Inflammatory macrophage treated with lipopolysaccharide for 1 hour (primary cell): ENCODE measurements around the gene OR2S2.
"Not testable (repeated sequence)": the region's sequence is repeated elsewhere in the genome, so short reads cannot be mapped to it uniquely, and the experiment has no call there.

Source experiments
- DNase-seq, 2 donors: peaks; one replicate each; pipeline ENCODE4 v3.0.0-alpha.2; 2020 to 2022

OR2S2 gene

GRCh38 chr9:35962126-35962906, 4.4 kb upstream of the OR2S2 start:
- no peak for DNase-seq

GRCh38 chr9:35960039-35960655, 2.2 kb upstream of the OR2S2 start:
- DNase-seq = no peak

- no peak for DNase-seq
Observed at GRCh38 chr9:35956651-35957050, 1.3 kb downstream of the OR2S2 start.

GRCh38 chr9:35954942-35955546, 2.9 kb downstream of the OR2S2 start:
- DNase-seq = peak; percentile 47 to 79

- DNase-seq = no peak
Observed at GRCh38 chr9:35952526-35953191, 5.3 kb downstream of the OR2S2 start.

GRCh38 chr9:35951736-35952135, 6.2 kb downstream of the OR2S2 start:
- DNase-seq = no peak

- no peak for DNase-seq
Observed at GRCh38 chr9:35948901-35949318, 9.0 kb downstream of the OR2S2 start.

GRCh38 chr9:35948451-35948850, 9.5 kb downstream of the OR2S2 start:
- DNase-seq = no peak

- peak; percentile 53 to 69 for DNase-seq
Observed at GRCh38 chr9:35945341-35946018, 12.5 kb downstream of the OR2S2 start.

GRCh38 chr9:35944841-35945240, 13.1 kb downstream of the OR2S2 start:
- no peak for DNase-seq

- no peak for DNase-seq
Observed at GRCh38 chr9:35944173-35944572, 13.8 kb downstream of the OR2S2 start.

GRCh38 chr9:35942286-35942685, 15.7 kb downstream of the OR2S2 start:
- DNase-seq = no peak

GRCh38 chr9:35940458-35941407, 17.2 kb downstream of the OR2S2 start:
- no peak for DNase-seq

GRCh38 chr9:35939679-35940250, 18.2 kb downstream of the OR2S2 start:
- no peak for DNase-seq

- DNase-seq = no peak
Observed at GRCh38 chr9:35938474-35939356, 19.2 kb downstream of the OR2S2 start.

GRCh38 chr9:35937227-35937626, 20.7 kb downstream of the OR2S2 start:
- no peak for DNase-seq

- no peak for DNase-seq
Observed at GRCh38 chr9:35935755-35936509, 22.0 kb downstream of the OR2S2 start.

GRCh38 chr9:35935261-35935660, 22.7 kb downstream of the OR2S2 start:
- no peak for DNase-seq

- DNase-seq = not testable (repeated sequence)
Observed at GRCh38 chr9:35934069-35934468, 23.9 kb downstream of the OR2S2 start.
